A549 (cell line): ENCODE results near the gene LRRC28. TPM values are rescaled to one million over a fixed set of nuclear protein-coding genes. Genes with fewer than 3 reads are reported as not detected.

ENCODE experiments used
- ATAC-seq, 2 experiments: fragments of 200-7000 bp in 1 of 2; fragments of >200 bp in 1 of 2; cut with Nextera tagmentation in 1 of 2; cut with Tn5 transposase in 1 of 2; 3 replicates each; pipeline versions ENCODE4 v1.8.0 to v1.9.1; 2018 to 2020; ENCODE audit warnings: mild to moderate bottlenecking in 1 of 2, moderate library complexity in 1 of 2
- CTCF ChIA-PET: fragments of 300-600 bp; sonication (Branson Sonifier 250); formaldehyde crosslinking; extraction: SDS; loops from one replicate; lab custom pipeline; 2021; ENCODE audit warnings: antibody characterized with exemption, inconsistent platforms; lab: Yijun Ruan, JAX
- POLR2A ChIA-PET: fragments of 350-600 bp; formaldehyde crosslinking; extraction: SDS; loops from one replicate; lab custom pipeline; 2021; ENCODE audit warnings: antibody characterized with exemption, inconsistent platforms; lab: Yijun Ruan, JAX
- DNase-seq, 2 experiments: peaks; one replicate each; pipeline versions ENCODE4 v3.0.0 to v3.0.0-alpha.2; 2011 to 2016; ENCODE audit warnings: low read depth in 1 of 2, low spot score in 1 of 2
- FAIRE-seq: peaks from 2 replicates; lab custom pipeline; 2011; peaks lifted over from hg19 to GRCh38; lab: Jason Lieb, UNC
- H3K27ac ChIP-seq, 2 experiments: fragments of >200 bp; sonication (Bioruptor Twin); formaldehyde crosslinking; 3 replicates each; pipeline ENCODE4 v1.5.1; 2016 to 2017
- H3K4me1 ChIP-seq: fragments of >200 bp; sonication (Bioruptor Twin); formaldehyde crosslinking; 3 replicates; pipeline ENCODE4 v1.6.1; 2016
- H3K4me2 ChIP-seq: fragments of >200 bp; sonication (Bioruptor Twin); formaldehyde crosslinking; 3 replicates; pipeline ENCODE4 v1.6.1; 2016
- H3K4me3 ChIP-seq: fragments of >200 bp; sonication (Bioruptor Twin); formaldehyde crosslinking; 3 replicates; pipeline ENCODE4 v1.5.1; 2016
- H3K9me3 ChIP-seq: fragments of >200 bp; sonication (Bioruptor Twin); formaldehyde crosslinking; 3 replicates; pipeline ENCODE4 v1.6.1; 2016
- CBX8 ChIP-seq: fragments of 200-600 bp; sonication (generic); IDR thresholded peaks from 2 replicates; pipeline ENCODE4 v1.6.1; 2016
- E2F6 ChIP-seq: IDR thresholded peaks from 2 replicates; pipeline ENCODE4 v1.6.1; 2012; ENCODE audit warnings: low read depth, borderline replicate concordance
- EHF ChIP-seq: fragments of 250-450 bp; sonication (Bioruptor Pico); IDR thresholded peaks from 2 replicates; pipeline ENCODE4 v1.5.0; 2020; ENCODE audit warnings: mild to moderate bottlenecking
- EP300 ChIP-seq, 2 experiments: fragments of >200 bp; sonication (Bioruptor Twin); formaldehyde crosslinking; IDR thresholded peaks; 2 replicates in 1 of 2; 3 replicates in 1 of 2; pipeline ENCODE4 v1.6.1; 2016 to 2017
- ESRRA ChIP-seq: fragments of 150-350 bp; IDR thresholded peaks from 2 replicates; pipeline ENCODE4 v1.6.1; 2014; ENCODE audit warnings: mild to moderate bottlenecking, low read length, borderline replicate concordance
- HDAC2 ChIP-seq: fragments of 200-600 bp; sonication (generic); IDR thresholded peaks from 2 replicates; pipeline ENCODE4 v1.6.1; 2016
- JUN ChIP-seq, 2 experiments: fragments of >200 bp; sonication (Bioruptor Twin); formaldehyde crosslinking; IDR thresholded peaks; 2 replicates in 1 of 2; 3 replicates in 1 of 2; pipeline ENCODE4 v1.6.1; 2016 to 2017
- MAZ ChIP-seq: fragments of 150-350 bp; IDR thresholded peaks from 2 replicates; pipeline ENCODE4 v1.6.1; 2014; ENCODE audit warnings: antibody characterized with exemption, low read depth, low read length, borderline replicate concordance
- NFE2L2 ChIP-seq: fragments of 150-350 bp; conservative IDR thresholded peaks from 2 replicates; pipeline ENCODE4 v1.6.1; 2014; ENCODE audit warnings: low read length
- NR3C1 ChIP-seq: fragments of >200 bp; sonication (Bioruptor Twin); formaldehyde crosslinking; IDR thresholded peaks from 3 replicates; pipeline ENCODE4 v1.6.1; 2017
- POLR2A ChIP-seq: IDR thresholded peaks from 2 replicates; pipeline ENCODE4 v1.6.1; 2012; ENCODE audit warnings: mild to moderate bottlenecking, low read length
- POLR2AphosphoS2 ChIP-seq: conservative IDR thresholded peaks from 2 replicates; pipeline ENCODE4 v1.6.1; 2012; ENCODE audit warnings: low read length, improper control_type of control experiment, inconsistent platforms
- RAD21 ChIP-seq, 2 experiments: fragments of >200 bp in 1 of 2; sonication (Bioruptor Twin) in 1 of 2; formaldehyde crosslinking in 1 of 2; IDR thresholded peaks in 1 of 2; conservative IDR thresholded peaks in 1 of 2; 2 replicates in 1 of 2; 3 replicates in 1 of 2; pipeline ENCODE4 v1.6.1; 2012 to 2018; ENCODE audit warnings: inconsistent platforms in 1 of 2
- RNF2 ChIP-seq: fragments of 200-600 bp; sonication (generic); IDR thresholded peaks from 2 replicates; pipeline ENCODE4 v1.6.1; 2016; ENCODE audit warnings: low read depth, mild to moderate bottlenecking, antibody characterized with exemption, moderate library complexity, borderline replicate concordance
- ZC3H11A ChIP-seq: fragments of 450-650 bp; IDR thresholded peaks from 2 replicates; pipeline ENCODE4 v1.6.1; 2014; ENCODE audit warnings: antibody characterized with exemption, mild to moderate bottlenecking
- ZNF302 ChIP-seq: fragments of 250-450 bp; sonication (Bioruptor Pico); IDR thresholded peaks from 2 replicates; pipeline ENCODE4 v1.9.0; 2021; ENCODE audit warnings: inconsistent platforms, mild to moderate bottlenecking, moderate library complexity
- ZSCAN20 ChIP-seq: fragments of 250-450 bp; sonication (Bioruptor Pico); IDR thresholded peaks from 2 replicates; pipeline ENCODE4 v1.8.0; 2022; ENCODE audit warnings: mild to moderate bottlenecking, moderate library complexity
- WGBS: methylation state at CpG from one replicate; pipeline ENCODE4 v1.1.6; 2017; ENCODE audit errors: missing lambda C conversion rate; 5-methylcytosine and 5-hydroxymethylcytosine counted together
- polyA plus RNA-seq, 4 experiments: library from polyadenylated mRNA; depleted of rRNA in 3 of 4; stranded (reverse); fragments of >200 nt; fragmentation: RNase III in 1 of 4; extraction: RNeasy Plus Mini Kit Qiagen cat#74134 plus additional on column Dnase treatment in 1 of 4; gene quantifications; 2 replicates in 3 of 4; 3 replicates in 1 of 4; pipeline ENCODE4 v1.2.3, GENCODE V29; 2011 to 2017
- TF ChIP-seq, protein P1 (sequence below): fragments of 200-600 bp; sonication (generic); IDR thresholded peaks from 2 replicates; pipeline ENCODE4 v1.6.1; 2016; ENCODE audit warnings: antibody characterized with exemption, mild to moderate bottlenecking, moderate library complexity
- TF ChIP-seq, protein P2 (sequence below): IDR thresholded peaks from 2 replicates; pipeline ENCODE4 v1.6.1; 2012
- TF ChIP-seq, protein P3 (sequence below): fragments of >200 bp; sonication (Bioruptor Twin); formaldehyde crosslinking; IDR thresholded peaks from 3 replicates; pipeline ENCODE4 v1.6.1; 2016

Gene LRRC28
- polyA plus RNA-seq, 2 of the 4 experiments (the other 2 are of a cell fraction) = 19.6 to 62.4 TPM

GRCh38 chr15:99387421-99388168 is 136.3 kb downstream of the LRRC28 start:
- FAIRE-seq (peak; percentile 49), ATAC-seq (no peak)
- H3K4me2 ChIP-seq = no peak overlapping the region
- TF ChIP-seq, protein P1, sequence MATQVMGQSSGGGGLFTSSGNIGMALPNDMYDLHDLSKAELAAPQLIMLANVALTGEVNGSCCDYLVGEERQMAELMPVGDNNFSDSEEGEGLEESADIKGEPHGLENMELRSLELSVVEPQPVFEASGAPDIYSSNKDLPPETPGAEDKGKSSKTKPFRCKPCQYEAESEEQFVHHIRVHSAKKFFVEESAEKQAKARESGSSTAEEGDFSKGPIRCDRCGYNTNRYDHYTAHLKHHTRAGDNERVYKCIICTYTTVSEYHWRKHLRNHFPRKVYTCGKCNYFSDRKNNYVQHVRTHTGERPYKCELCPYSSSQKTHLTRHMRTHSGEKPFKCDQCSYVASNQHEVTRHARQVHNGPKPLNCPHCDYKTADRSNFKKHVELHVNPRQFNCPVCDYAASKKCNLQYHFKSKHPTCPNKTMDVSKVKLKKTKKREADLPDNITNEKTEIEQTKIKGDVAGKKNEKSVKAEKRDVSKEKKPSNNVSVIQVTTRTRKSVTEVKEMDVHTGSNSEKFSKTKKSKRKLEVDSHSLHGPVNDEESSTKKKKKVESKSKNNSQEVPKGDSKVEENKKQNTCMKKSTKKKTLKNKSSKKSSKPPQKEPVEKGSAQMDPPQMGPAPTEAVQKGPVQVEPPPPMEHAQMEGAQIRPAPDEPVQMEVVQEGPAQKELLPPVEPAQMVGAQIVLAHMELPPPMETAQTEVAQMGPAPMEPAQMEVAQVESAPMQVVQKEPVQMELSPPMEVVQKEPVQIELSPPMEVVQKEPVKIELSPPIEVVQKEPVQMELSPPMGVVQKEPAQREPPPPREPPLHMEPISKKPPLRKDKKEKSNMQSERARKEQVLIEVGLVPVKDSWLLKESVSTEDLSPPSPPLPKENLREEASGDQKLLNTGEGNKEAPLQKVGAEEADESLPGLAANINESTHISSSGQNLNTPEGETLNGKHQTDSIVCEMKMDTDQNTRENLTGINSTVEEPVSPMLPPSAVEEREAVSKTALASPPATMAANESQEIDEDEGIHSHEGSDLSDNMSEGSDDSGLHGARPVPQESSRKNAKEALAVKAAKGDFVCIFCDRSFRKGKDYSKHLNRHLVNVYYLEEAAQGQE = no peak
- TF ChIP-seq ESRRA = no peak
- TF ChIP-seq EP300 (IDR thresholded peaks at IDR 0.05) = no peak
- no peak for TF ChIP-seq POLR2AphosphoS2
- no peak for TF ChIP-seq POLR2A
- TF ChIP-seq ZC3H11A = no peak
- TF ChIP-seq E2F6 = no peak
- no peak for TF ChIP-seq HDAC2
- TF ChIP-seq RNF2 = no peak
- TF ChIP-seq NR3C1 = no peak
- no peak for TF ChIP-seq ZSCAN20 (CRISPR knock-in tag)
- TF ChIP-seq, protein P2, sequence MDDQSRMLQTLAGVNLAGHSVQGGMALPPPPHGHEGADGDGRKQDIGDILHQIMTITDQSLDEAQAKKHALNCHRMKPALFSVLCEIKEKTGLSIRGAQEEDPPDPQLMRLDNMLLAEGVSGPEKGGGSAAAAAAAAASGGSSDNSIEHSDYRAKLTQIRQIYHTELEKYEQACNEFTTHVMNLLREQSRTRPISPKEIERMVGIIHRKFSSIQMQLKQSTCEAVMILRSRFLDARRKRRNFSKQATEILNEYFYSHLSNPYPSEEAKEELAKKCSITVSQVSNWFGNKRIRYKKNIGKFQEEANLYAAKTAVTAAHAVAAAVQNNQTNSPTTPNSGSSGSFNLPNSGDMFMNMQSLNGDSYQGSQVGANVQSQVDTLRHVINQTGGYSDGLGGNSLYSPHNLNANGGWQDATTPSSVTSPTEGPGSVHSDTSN = no peak
- no peak for TF ChIP-seq EHF (CRISPR knock-in tag)
- TF ChIP-seq, protein P3, sequence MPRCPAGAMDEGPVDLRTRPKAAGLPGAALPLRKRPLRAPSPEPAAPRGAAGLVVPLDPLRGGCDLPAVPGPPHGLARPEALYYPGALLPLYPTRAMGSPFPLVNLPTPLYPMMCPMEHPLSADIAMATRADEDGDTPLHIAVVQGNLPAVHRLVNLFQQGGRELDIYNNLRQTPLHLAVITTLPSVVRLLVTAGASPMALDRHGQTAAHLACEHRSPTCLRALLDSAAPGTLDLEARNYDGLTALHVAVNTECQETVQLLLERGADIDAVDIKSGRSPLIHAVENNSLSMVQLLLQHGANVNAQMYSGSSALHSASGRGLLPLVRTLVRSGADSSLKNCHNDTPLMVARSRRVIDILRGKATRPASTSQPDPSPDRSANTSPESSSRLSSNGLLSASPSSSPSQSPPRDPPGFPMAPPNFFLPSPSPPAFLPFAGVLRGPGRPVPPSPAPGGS = no peak
- TF ChIP-seq NFE2L2 = no peak
- TF ChIP-seq, all 56 proteins: peak for 0
- H3K9me3 ChIP-seq = peaks cover 21% of the 10 kb centered on the region
- WGBS = 95% methylated on average over 8 of the region's 8 CpGs
- CTCF ChIA-PET = interaction anchor here (0.8 kb wide), 1 partner anchor 316 kb away, joined by 4 read pairs; no protein-coding TSS in a partner anchor
- H3K4me3 ChIP-seq = no peak overlapping the region
- POLR2A ChIA-PET = no interaction called here
- peaks cover 22% of the 10 kb centered on the region for H3K4me1 ChIP-seq
- no peak overlapping the region for H3K27ac ChIP-seq
- DNase-seq = no peak

GRCh38 chr15:99390667-99391066 is 139.4 kb downstream of the LRRC28 start:
- POLR2A ChIA-PET = no interaction called here
- ATAC-seq = no peak

More at GRCh38 chr15:99390667-99391066, 139.4 kb downstream of the LRRC28 start:
- WGBS = 72% methylated on average over 5 of the region's 5 CpGs
- Histone ChIP-seq H3K4me3 (no peak overlapping the region), H3K27ac (no peak overlapping the region), H3K4me1 (peaks cover 9% of the 10 kb centered on the region), H3K4me2 (no peak overlapping the region), H3K9me3 (peaks cover 20% of the 10 kb centered on the region; the same call in 2 of the 3 replicates)
- DNase-seq (no peak), FAIRE-seq (no peak)
- no peak for TF ChIP-seq JUN (IDR thresholded peaks at IDR 0.05)
- TF ChIP-seq CBX8 = no peak
- no peak for TF ChIP-seq ZNF302 (CRISPR knock-in tag)
- TF ChIP-seq ESRRA = no peak
- no peak for TF ChIP-seq MAZ
- TF ChIP-seq RAD21 (conservative IDR thresholded peaks at IDR 0.05 in 1 of 2, IDR thresholded peaks at IDR 0.05 in 1 of 2) = peak in 1 of 2 experiments; percentile 24; a peak in 1 of 5 replicates
- CTCF ChIA-PET = interaction anchor here (0.7 to 3.2 kb wide), 4 partner anchors 11 to 366 kb away, joined by 3 to 9 read pairs (median 4); no protein-coding TSS in a partner anchor
